OCI-LY1 (cell line): ENCODE measurements around the gene TTN.

Source experiments
- H2AFZ ChIP-seq: fragments of 200-600 bp; sonication (generic), shearing (Covaris generic); 2 replicates; pipeline ENCODE4 v1.6.0; 2014; ENCODE audit warnings: antibody characterized with exemption, mild to moderate bottlenecking, low read length
- H3F3A ChIP-seq: fragments of 200-600 bp; sonication (generic), shearing (Covaris generic); 2 replicates; pipeline ENCODE4 v1.6.0; 2014; ENCODE audit warnings: mild to moderate bottlenecking, antibody characterized with exemption, low read length, moderate library complexity; ENCODE audit not compliant: insufficient read depth
- H3K27ac ChIP-seq: fragments of 200-600 bp; sonication (generic); 2 replicates; pipeline ENCODE4 v1.5.1; 2014; ENCODE audit warnings: low read length, mixed run types, mild to moderate bottlenecking, low read depth; ENCODE audit not compliant: poor library complexity, severe bottlenecking
- H3K27me3 ChIP-seq: fragments of 200-600 bp; sonication (generic); 2 replicates; pipeline ENCODE4 v1.6.0; 2014; ENCODE audit warnings: antibody characterized with exemption, mild to moderate bottlenecking, low read length, moderate library complexity; ENCODE audit not compliant: insufficient read depth
- H3K36me3 ChIP-seq: fragments of 200-600 bp; sonication (generic); 2 replicates; pipeline ENCODE4 v1.6.1; 2014; ENCODE audit warnings: mild to moderate bottlenecking, antibody characterized with exemption, low read length, moderate library complexity, mixed read lengths; ENCODE audit not compliant: insufficient read depth
- H3K4me1 ChIP-seq: fragments of 200-600 bp; sonication (generic); 2 replicates; pipeline ENCODE4 v1.5.1; 2014; ENCODE audit warnings: mild to moderate bottlenecking, low read length, moderate library complexity; ENCODE audit not compliant: insufficient read depth, severe bottlenecking
- H3K4me2 ChIP-seq: fragments of 200-600 bp; sonication (generic), shearing (Covaris generic); 2 replicates; pipeline ENCODE4 v1.6.1; 2014; ENCODE audit warnings: low read length
- H3K4me3 ChIP-seq: fragments of 200-600 bp; sonication (generic); 2 replicates; pipeline ENCODE4 v1.5.1; 2014; ENCODE audit warnings: low read length, low read depth, mild to moderate bottlenecking, mixed read lengths; ENCODE audit not compliant: poor library complexity, severe bottlenecking
- H3K79me2 ChIP-seq: fragments of 200-600 bp; shearing (Covaris generic); 2 replicates; pipeline ENCODE4 v1.6.1; 2016; ENCODE audit warnings: mixed run types, low read length, mixed read lengths; ENCODE audit not compliant: insufficient read depth
- H3K9ac ChIP-seq: fragments of 200-600 bp; sonication (generic), shearing (Covaris generic); 2 replicates; pipeline ENCODE4 v1.6.1; 2014; ENCODE audit warnings: mild to moderate bottlenecking, low read length, mixed read lengths
- H3K9me2 ChIP-seq: fragments of 200-600 bp; sonication (generic), shearing (Covaris generic); 2 replicates; pipeline ENCODE4 v1.6.1; 2014; ENCODE audit warnings: low read depth, mild to moderate bottlenecking, low read length, mixed read lengths
- H3K9me3 ChIP-seq: fragments of 200-600 bp; shearing (Covaris generic); 2 replicates; pipeline ENCODE4 v1.6.1; 2014; ENCODE audit warnings: low read length, mixed read lengths
- H4K20me1 ChIP-seq: fragments of 200-600 bp; sonication (generic), shearing (Covaris generic); 2 replicates; pipeline ENCODE4 v1.6.0; 2016; ENCODE audit warnings: mild to moderate bottlenecking, low read length; ENCODE audit not compliant: insufficient read depth
- EZH2 ChIP-seq: fragments of 200-600 bp; sonication (generic), shearing (Covaris generic); IDR thresholded peaks from 2 replicates; pipeline ENCODE4 v1.8.0; 2017; ENCODE audit warnings: borderline replicate concordance, mixed run types, mild to moderate bottlenecking, antibody characterized with exemption, low read length, moderate library complexity, mixed read lengths
- TF ChIP-seq, protein P1 (sequence below): fragments of 200-600 bp; sonication (generic), shearing (Covaris generic); IDR thresholded peaks from 2 replicates; pipeline ENCODE4 v1.5.1; 2017; ENCODE audit warnings: mild to moderate bottlenecking, antibody characterized with exemption, low read length, moderate library complexity, mixed read lengths

The TTN gene

GRCh38 chr2:178756343-178756742, 50.9 kb downstream of the TTN start:
- Histone ChIP-seq H3K79me2 (no peaks in the 10 kb centered on the region), H3K9me2 (no peaks in the 10 kb centered on the region), H3F3A (no peaks in the 10 kb centered on the region), H3K4me1 (no peaks in the 10 kb centered on the region), H3K4me2 (no peak overlapping the region), H4K20me1 (no peaks in the 10 kb centered on the region), H3K9me3 (no peaks in the 10 kb centered on the region), H2AFZ (no peak overlapping the region), H3K9ac (no peak overlapping the region), H3K27me3 (no peaks in the 10 kb centered on the region), H3K4me3 (no peak overlapping the region), H3K27ac (no peak overlapping the region), H3K36me3 (peaks cover 88% of the 10 kb centered on the region)
- TF ChIP-seq, protein P1, sequence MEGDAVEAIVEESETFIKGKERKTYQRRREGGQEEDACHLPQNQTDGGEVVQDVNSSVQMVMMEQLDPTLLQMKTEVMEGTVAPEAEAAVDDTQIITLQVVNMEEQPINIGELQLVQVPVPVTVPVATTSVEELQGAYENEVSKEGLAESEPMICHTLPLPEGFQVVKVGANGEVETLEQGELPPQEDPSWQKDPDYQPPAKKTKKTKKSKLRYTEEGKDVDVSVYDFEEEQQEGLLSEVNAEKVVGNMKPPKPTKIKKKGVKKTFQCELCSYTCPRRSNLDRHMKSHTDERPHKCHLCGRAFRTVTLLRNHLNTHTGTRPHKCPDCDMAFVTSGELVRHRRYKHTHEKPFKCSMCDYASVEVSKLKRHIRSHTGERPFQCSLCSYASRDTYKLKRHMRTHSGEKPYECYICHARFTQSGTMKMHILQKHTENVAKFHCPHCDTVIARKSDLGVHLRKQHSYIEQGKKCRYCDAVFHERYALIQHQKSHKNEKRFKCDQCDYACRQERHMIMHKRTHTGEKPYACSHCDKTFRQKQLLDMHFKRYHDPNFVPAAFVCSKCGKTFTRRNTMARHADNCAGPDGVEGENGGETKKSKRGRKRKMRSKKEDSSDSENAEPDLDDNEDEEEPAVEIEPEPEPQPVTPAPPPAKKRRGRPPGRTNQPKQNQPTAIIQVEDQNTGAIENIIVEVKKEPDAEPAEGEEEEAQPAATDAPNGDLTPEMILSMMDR, result no peak
- no peak for TF ChIP-seq EZH2

- Histone ChIP-seq H3K4me2 (no peak overlapping the region), H3K27ac (no peak overlapping the region), H3K36me3 (peaks cover 73% of the 10 kb centered on the region), H3K9ac (no peak overlapping the region), H2AFZ (no peak overlapping the region), H4K20me1 (no peaks in the 10 kb centered on the region), H3F3A (no peaks in the 10 kb centered on the region), H3K9me2 (no peaks in the 10 kb centered on the region), H3K4me3 (no peak overlapping the region), H3K27me3 (no peaks in the 10 kb centered on the region), H3K9me3 (no peaks in the 10 kb centered on the region), H3K79me2 (no peaks in the 10 kb centered on the region), H3K4me1 (no peaks in the 10 kb centered on the region)
- TF ChIP-seq EZH2, result no peak
- TF ChIP-seq, protein P1, result no peak
Observed at GRCh38 chr2:178747767-178748166, 59.5 kb downstream of the TTN start.

GRCh38 chr2:178734518-178734917, 72.7 kb downstream of the TTN start:
- Histone ChIP-seq H3K27me3 (no peaks in the 10 kb centered on the region), H3K9ac (no peak overlapping the region), H3K27ac (no peak overlapping the region), H3K79me2 (no peaks in the 10 kb centered on the region), H2AFZ (no peak overlapping the region), H3K9me3 (no peaks in the 10 kb centered on the region), H3K4me3 (no peak overlapping the region), H3F3A (no peaks in the 10 kb centered on the region), H3K9me2 (no peaks in the 10 kb centered on the region), H3K4me1 (no peaks in the 10 kb centered on the region), H4K20me1 (no peaks in the 10 kb centered on the region), H3K4me2 (no peak overlapping the region), H3K36me3 (peaks cover 66% of the 10 kb centered on the region)
- TF ChIP-seq, protein P1, result no peak
- TF ChIP-seq EZH2, result no peak
